Endothelial cell of umbilical vein (primary cell): ENCODE data around the gene EFCC1. TPM values are rescaled to one million over a fixed set of nuclear protein-coding genes. Genes with fewer than 3 reads are reported as not detected.

Source experiments
- BruUV-seq: library from RNA; stranded (reverse); fragments of 400-500 nt; replicated peaks from 2 replicates; lab custom pipeline; 2021; lab: Mats Ljungman, UMichigan
- CTCF ChIA-PET: fragments of 300-600, 350-600 bp; sonication (Branson Sonifier 250); formaldehyde crosslinking; loops from one replicate; lab custom pipeline; 2021; ENCODE audit warnings: antibody characterized with exemption, inconsistent platforms; lab: Charles Lee
- POLR2A ChIA-PET: fragments of 300-600, 350-600 bp; sonication (Branson Sonifier 250); formaldehyde crosslinking; loops from one replicate; lab custom pipeline; 2021; ENCODE audit warnings: antibody characterized with exemption, inconsistent platforms; lab: Charles Lee
- DNase-seq: peaks from one replicate; pipeline ENCODE4 v3.0.0-alpha.2; 2011; ENCODE audit warnings: low read depth, low spot score
- FAIRE-seq: peaks from 2 replicates; lab custom pipeline; 2011; peaks lifted over from hg19 to GRCh38; lab: Jason Lieb, UNC
- H2AFZ ChIP-seq: 2 replicates; pipeline ENCODE4 v1.6.0; 2012; ENCODE audit warnings: low read depth, low read length, control low read depth, inconsistent platforms
- H3K27ac ChIP-seq: 2 replicates; pipeline ENCODE4 v1.5.1; 2011; ENCODE audit warnings: low read depth, mild to moderate bottlenecking, control low read depth, low read length, moderate library complexity; ENCODE audit not compliant: insufficient read depth
- H3K27me3 ChIP-seq, 2 experiments: 2 replicates each; pipeline versions ENCODE4 v1.6.0 to v1.6.1; 2011; ENCODE audit warnings: low read length in 2 of 2, mixed read lengths in 1 of 2; ENCODE audit not compliant: control insufficient read depth in 2 of 2, insufficient read depth in 2 of 2
- H3K36me3 ChIP-seq, 2 experiments: 2 replicates in 1 of 2; 3 replicates in 1 of 2; pipeline ENCODE4 v1.5.1; 2011; ENCODE audit warnings: low read length in 2 of 2, mild to moderate bottlenecking in 1 of 2, moderate library complexity in 1 of 2; ENCODE audit not compliant: control insufficient read depth in 2 of 2, insufficient read depth in 2 of 2; ENCODE audit errors: extremely low read depth in 1 of 2
- H3K4me1 ChIP-seq: 3 replicates; pipeline ENCODE4 v1.5.1; 2011; ENCODE audit warnings: mild to moderate bottlenecking, low read length; ENCODE audit not compliant: control insufficient read depth, insufficient read depth; ENCODE audit errors: extremely low read depth
- H3K4me2 ChIP-seq: 2 replicates; pipeline ENCODE4 v1.6.1; 2011; ENCODE audit warnings: low read length, control low read depth, mixed read lengths; ENCODE audit not compliant: insufficient read depth
- H3K4me3 ChIP-seq, 3 experiments: fragments of 200-600 bp in 1 of 3; sonication (generic), shearing (Covaris generic) in 1 of 3; replicated peaks in 1 of 3; 2 replicates each; pipeline ENCODE4 v1.5.1; 2011 to 2016; ENCODE audit warnings: control low read depth in 3 of 3, low read length in 3 of 3, mild to moderate bottlenecking in 2 of 3, inconsistent platforms in 1 of 3, low read depth in 1 of 3, moderate library complexity in 1 of 3; ENCODE audit not compliant: insufficient read depth in 1 of 3
- H3K79me2 ChIP-seq: 2 replicates; pipeline ENCODE4 v1.6.0; 2012; ENCODE audit warnings: low read length, inconsistent platforms; ENCODE audit not compliant: control insufficient read depth, insufficient read depth
- H3K9ac ChIP-seq: replicated peaks from 2 replicates; pipeline ENCODE3; 2011; ENCODE audit warnings: low read length, control low read depth; ENCODE audit not compliant: insufficient read depth; ENCODE audit errors: extremely low read depth
- H3K9me1 ChIP-seq: replicated peaks from 3 replicates; pipeline ENCODE4 v1.6.0; 2011; ENCODE audit warnings: mild to moderate bottlenecking, low read length; ENCODE audit not compliant: control insufficient read depth, insufficient read depth; ENCODE audit errors: extremely low read depth
- H3K9me3 ChIP-seq: replicated peaks from 2 replicates; pipeline ENCODE4 v1.5.1; 2012; ENCODE audit warnings: low read length, inconsistent platforms; ENCODE audit not compliant: control insufficient read depth, insufficient read depth
- H4K20me1 ChIP-seq: replicated peaks from 2 replicates; pipeline ENCODE3; 2011; ENCODE audit warnings: mild to moderate bottlenecking, low read length; ENCODE audit not compliant: control insufficient read depth, insufficient read depth; ENCODE audit errors: extremely low read depth
- CTCF ChIP-seq, 2 donors: IDR thresholded peaks; 1 replicate in 1 of 2; 2 replicates in 1 of 2; pipeline ENCODE4 v1.5.1; 2011; ENCODE audit warnings: low read length in 2 of 2, mild to moderate bottlenecking in 2 of 2, moderate library complexity in 2 of 2, control low read depth in 1 of 2, inconsistent platforms in 1 of 2, low read depth in 1 of 2; ENCODE audit not compliant: insufficient read depth in 1 of 2; ENCODE audit errors: extremely low read depth in 1 of 2
- EZH2 ChIP-seq: IDR thresholded peaks from 2 replicates; pipeline ENCODE4 v1.6.1; 2012; ENCODE audit warnings: borderline replicate concordance, low read depth, mild to moderate bottlenecking, moderate library complexity, low read length, inconsistent platforms; ENCODE audit not compliant: severe bottlenecking
- FOS ChIP-seq: IDR thresholded peaks from 2 replicates; pipeline ENCODE4 v1.6.1; 2011; ENCODE audit warnings: mild to moderate bottlenecking, low read length, moderate library complexity, borderline replicate concordance; ENCODE audit not compliant: insufficient read depth
- GATA2 ChIP-seq: IDR thresholded peaks from 2 replicates; pipeline ENCODE4 v1.7.0; 2011; ENCODE audit warnings: low read depth, mild to moderate bottlenecking, moderate library complexity, mixed read lengths, low read length; ENCODE audit not compliant: insufficient read length, insufficient read depth
- JUN ChIP-seq: IDR thresholded peaks from 2 replicates; pipeline ENCODE4 v1.6.1; 2011; ENCODE audit warnings: borderline replicate concordance, low read depth; ENCODE audit not compliant: insufficient read length, insufficient read depth
- MAX ChIP-seq: IDR thresholded peaks from 2 replicates; pipeline ENCODE4 v1.6.1; 2011; ENCODE audit not compliant: insufficient read depth, insufficient read length
- MYC ChIP-seq: IDR thresholded peaks from one replicate; pipeline ENCODE4 v1.6.1; 2011; ENCODE audit warnings: mild to moderate bottlenecking, low read depth, low read length
- POLR2A ChIP-seq: IDR thresholded peaks from 2 replicates; pipeline ENCODE4 v1.6.1; 2012; ENCODE audit warnings: low read depth, mild to moderate bottlenecking, control low read depth, low read length
- POLR2AphosphoS5 ChIP-seq: IDR thresholded peaks from 2 replicates; pipeline ENCODE4 v1.6.1; 2012; ENCODE audit warnings: low read depth, mild to moderate bottlenecking, control low read depth, low read length, moderate library complexity; ENCODE audit not compliant: insufficient read depth
- dilution Hi-C: fragments of 300-500 bp; cut with MboI; formaldehyde crosslinking; loops from one replicate; pipeline ENCODE4 v1.15.0; 2019; ENCODE audit warnings: low sequenced_read_pairs; ENCODE audit not compliant: extremely low pct_ligation_motif_present
- intact Hi-C: fragments of 100-400 bp; cut with micrococcal nuclease; formaldehyde crosslinking; loops from one replicate; pipeline ENCODE4 v1.10.0; 2022
- polyA plus RNA-seq, 4 experiments: library from polyadenylated mRNA; depleted of rRNA in 3 of 4; stranded (reverse) in 3 of 4; unstranded in 1 of 4; fragments of >200 nt; gene quantifications; 2 replicates each; pipeline versions ENCODE4 v1.2.1 to v1.2.3, GENCODE V29; 2011 to 2012; ENCODE audit warnings: missing spikeins in 1 of 4
- total RNA-seq: library from RNA; stranded (reverse); gene quantifications from 2 replicates; pipeline ENCODE4 v1.2.3, GENCODE V29; 2021

Gene EFCC1
- total and polyA plus RNA-seq, 2 donors (not counting 3 experiments of a cell fraction or from before 2014, with no cell fraction given): 0.73 to 1.3 TPM

GRCh38 chr3:128971421-128972100 lies 29.5 kb upstream of the EFCC1 start:
- no peak for TF ChIP-seq POLR2AphosphoS5
- no peak for TF ChIP-seq EZH2
- TF ChIP-seq MYC: no peak
- TF ChIP-seq FOS: no peak
- TF ChIP-seq POLR2A: no peak
- TF ChIP-seq CTCF (IDR thresholded peaks at IDR 0.05; ENCODE audit: extremely low read depth in 1 of 2, insufficient read depth in 1 of 2, low read depth in 1 of 2, low read length in 2 of 2): no peak
- no peak for TF ChIP-seq MAX
- no peak for TF ChIP-seq GATA2
- no peak for TF ChIP-seq JUN
- no peak overlapping the region for H3K27ac ChIP-seq
- no peak overlapping the region for H3K4me2 ChIP-seq
- H3K9me1 ChIP-seq: no peaks in the 10 kb centered on the region
- intact Hi-C loops (loop anchor here (2.0 kb wide), 1 partner anchor 115 kb away; no protein-coding TSS in a partner anchor), dilution Hi-C loops (no loop called here)
- H3K9ac ChIP-seq: no peak overlapping the region
- POLR2A ChIA-PET: no interaction called here
- FAIRE-seq: peak; percentile 4
- no TSS peak for BruUV-seq
- CTCF ChIA-PET: interaction anchor here (0.9 to 6.0 kb wide), 30 partner anchors 12 to 412 kb away, joined by 3 to 121 read pairs (median 17); partner anchors contain the start of genes CFAP92, COPG1 and RAB43
- no peaks in the 10 kb centered on the region for H4K20me1 ChIP-seq
- peaks cover 0 to 2% of the 10 kb centered on the region in 2 experiments for H3K27me3 ChIP-seq
- no peak overlapping the region for H3K4me3 ChIP-seq
- H2AFZ ChIP-seq: no peak overlapping the region
- H3K9me3 ChIP-seq: no peaks in the 10 kb centered on the region
- H3K79me2 ChIP-seq: no peaks in the 10 kb centered on the region
- H3K36me3 ChIP-seq: no peaks in the 10 kb centered on the region
- no peaks in the 10 kb centered on the region for H3K4me1 ChIP-seq
- DNase-seq: no peak
